GM23248 (cell line): Measurements from ENCODE around the gene MICAL2. TPM values are rescaled to one million over a fixed set of nuclear protein-coding genes. Genes with fewer than 3 reads are reported as not detected.

ENCODE experiments used
- DNase-seq: peaks from one replicate; pipeline ENCODE4 v3.0.0-alpha.2; 2015
- H2AFZ ChIP-seq: fragments of 200-600 bp; sonication (generic); 2 replicates; pipeline ENCODE4 v1.6.1; 2016; ENCODE audit warnings: antibody characterized with exemption
- H3F3A ChIP-seq: fragments of 200-600 bp; sonication (generic); 2 replicates; pipeline ENCODE4 v1.6.1; 2016; ENCODE audit warnings: mild to moderate bottlenecking, antibody characterized with exemption, mixed run types; ENCODE audit not compliant: insufficient read depth
- H3K27ac ChIP-seq: fragments of 200-600 bp; sonication (generic); 2 replicates; pipeline ENCODE4 v1.5.1; 2016; ENCODE audit warnings: mild to moderate bottlenecking
- H3K27me3 ChIP-seq: fragments of 200-600 bp; sonication (generic); replicated peaks from 2 replicates; pipeline ENCODE4 v1.6.1; 2016; ENCODE audit warnings: mild to moderate bottlenecking; ENCODE audit not compliant: insufficient read depth
- H3K36me3 ChIP-seq: fragments of 200-600 bp; sonication (generic); 2 replicates; pipeline ENCODE4 v1.6.1; 2016; ENCODE audit warnings: low read depth, mild to moderate bottlenecking
- H3K4me1 ChIP-seq: fragments of 200-600 bp; sonication (generic); 2 replicates; pipeline ENCODE4 v1.6.1; 2016; ENCODE audit warnings: mild to moderate bottlenecking; ENCODE audit not compliant: insufficient read depth
- H3K4me2 ChIP-seq: fragments of 200-600 bp; sonication (generic); one replicate; pipeline ENCODE4 v1.6.1; 2016; ENCODE audit warnings: mild to moderate bottlenecking; ENCODE audit not compliant: unreplicated experiment
- H3K4me3 ChIP-seq: fragments of 200-600 bp; sonication (generic); 2 replicates; pipeline ENCODE4 v1.5.1; 2016; ENCODE audit warnings: mild to moderate bottlenecking
- H3K79me2 ChIP-seq: fragments of 200-600 bp; sonication (generic); 2 replicates; pipeline ENCODE4 v1.6.1; 2016; ENCODE audit warnings: mild to moderate bottlenecking; ENCODE audit not compliant: insufficient read depth
- H3K9ac ChIP-seq: fragments of 200-600 bp; sonication (generic); 2 replicates; pipeline ENCODE4 v1.6.1; 2016; ENCODE audit warnings: mild to moderate bottlenecking
- H3K9me2 ChIP-seq: fragments of 200-600 bp; sonication (generic); 2 replicates; pipeline ENCODE4 v1.6.1; 2016; ENCODE audit warnings: mixed run types, mild to moderate bottlenecking, moderate library complexity; ENCODE audit not compliant: insufficient read depth
- H3K9me3 ChIP-seq: fragments of 200-600 bp; sonication (generic); one replicate; pipeline ENCODE4 v1.6.1; 2017; ENCODE audit warnings: low read depth
- H4K20me1 ChIP-seq: fragments of 200-600 bp; sonication (generic); 2 replicates; pipeline ENCODE4 v1.6.0; 2016; ENCODE audit not compliant: insufficient read depth
- EZH2 ChIP-seq: fragments of 200-600 bp; sonication (generic); IDR thresholded peaks from 2 replicates; pipeline ENCODE4 v1.6.1; 2018; ENCODE audit warnings: antibody characterized with exemption, mild to moderate bottlenecking; ENCODE audit not compliant: insufficient read depth, poor library complexity, severe bottlenecking
- EZH2phosphoT487 ChIP-seq: fragments of 200-600 bp; sonication (generic); IDR thresholded peaks from 2 replicates; pipeline ENCODE4 v1.6.1; 2018; ENCODE audit warnings: antibody characterized with exemption, moderate library complexity, mild to moderate bottlenecking, low read depth; ENCODE audit not compliant: insufficient read depth
- WGBS, 2 experiments: methylation state at CpG; one replicate each; pipeline ENCODE4 v1.1.6; 2015 to 2017; ENCODE audit warnings: low lambda C conversion rate in 2 of 2, low coverage in 1 of 2; ENCODE audit errors: missing lambda C conversion rate in 2 of 2; 5-methylcytosine and 5-hydroxymethylcytosine counted together
- in situ Hi-C: fragments of 300-500 bp; cut with MboI; formaldehyde crosslinking; loops from 2 replicates; pipeline ENCODE4 v1.15.0; 2020
- polyA plus RNA-seq: library from polyadenylated mRNA; unstranded; fragments of >200 nt; fragmentation: Nextera tagmentation; extraction: Ambion mirVana; gene quantifications from 2 replicates; pipeline ENCODE4 v1.2.1, GENCODE V29; 2016
- total RNA-seq: library from RNA; depleted of rRNA; stranded (reverse); fragments of >200 nt; shearing (Covaris generic); gene quantifications from 2 replicates; pipeline ENCODE4 v1.2.3, GENCODE V29; 2014

The MICAL2 gene
- total and polyA plus RNA-seq, 2 experiments from 2014 or later, result 83.3 to 158 TPM

GRCh38 chr11:12285811-12286222, 175.4 kb downstream of the MICAL2 start:
- 70 to 78% methylated on average over 6 of the region's 6 CpGs for WGBS, 2 experiments
- in situ Hi-C loops, result no loop called here
- Histone ChIP-seq H3K9me3 (no peaks in the 10 kb centered on the region), H3K27me3 (no peaks in the 10 kb centered on the region), H3K27ac (peak overlapping the region; percentile 100), H3K4me2 (peak overlapping the region; percentile 85), H3K4me3 (peak overlapping the region; percentile 57; the same call in 1 of the 2 replicates), H3K4me1 (peaks cover 74% of the 10 kb centered on the region), H2AFZ (no peak overlapping the region), H3K9me2 (no peaks in the 10 kb centered on the region), H3K79me2 (no peaks in the 10 kb centered on the region), H4K20me1 (no peaks in the 10 kb centered on the region), H3F3A (peaks cover 57% of the 10 kb centered on the region), H3K36me3 (no peaks in the 10 kb centered on the region), H3K9ac (peak overlapping the region; percentile 92)
- no peak for DNase-seq
- no peak for TF ChIP-seq EZH2
- no peak for TF ChIP-seq EZH2phosphoT487

- H3K9ac ChIP-seq, result peak overlapping the region; percentile 92
- no peaks in the 10 kb centered on the region for H3K36me3 ChIP-seq
- H3K27me3 ChIP-seq, result no peaks in the 10 kb centered on the region
- WGBS, 2 experiments, result 77% methylated on average over 6 of the region's 6 CpGs
- no peak for TF ChIP-seq EZH2phosphoT487
- TF ChIP-seq EZH2, result no peak
- in situ Hi-C loops, result no loop called here
- no peak for DNase-seq
- no peaks in the 10 kb centered on the region for H3K9me2 ChIP-seq
- no peaks in the 10 kb centered on the region for H4K20me1 ChIP-seq
- H2AFZ ChIP-seq, result no peak overlapping the region
- H3K9me3 ChIP-seq, result no peaks in the 10 kb centered on the region
- peak overlapping the region; percentile 85 for H3K4me2 ChIP-seq
- H3K4me3 ChIP-seq, result peak overlapping the region; percentile 61
- H3F3A ChIP-seq, result peaks cover 57% of the 10 kb centered on the region
- H3K27ac ChIP-seq, result peak overlapping the region; percentile 100
- no peaks in the 10 kb centered on the region for H3K79me2 ChIP-seq
- peaks cover 68% of the 10 kb centered on the region for H3K4me1 ChIP-seq
These were observed 176.2 kb downstream of the MICAL2 start for GRCh38 chr11:12286606-12287005.

GRCh38 chr11:12287009-12287373, 176.6 kb downstream of the MICAL2 start:
- Histone ChIP-seq H3K4me3 (peak overlapping the region; percentile 61), H3K9me2 (no peaks in the 10 kb centered on the region), H3K27ac (peak overlapping the region; percentile 100), H4K20me1 (no peaks in the 10 kb centered on the region), H3K9ac (peak overlapping the region; percentile 92), H3K4me2 (peak overlapping the region; percentile 85), H3K79me2 (no peaks in the 10 kb centered on the region), H2AFZ (no peak overlapping the region), H3K9me3 (no peaks in the 10 kb centered on the region), H3K36me3 (no peaks in the 10 kb centered on the region), H3K4me1 (peaks cover 65% of the 10 kb centered on the region), H3K27me3 (no peaks in the 10 kb centered on the region), H3F3A (peaks cover 56% of the 10 kb centered on the region)
- DNase-seq, result peak; percentile 95
- in situ Hi-C loops, result no loop called here
- 0% methylated on average over 2 of the region's 2 CpGs for WGBS, 2 experiments
- TF ChIP-seq EZH2phosphoT487, result no peak
- no peak for TF ChIP-seq EZH2

- H3K9me3 ChIP-seq, result no peaks in the 10 kb centered on the region
- H3K36me3 ChIP-seq, result no peaks in the 10 kb centered on the region
- H2AFZ ChIP-seq, result no peak overlapping the region
- in situ Hi-C loops, result no loop called here
- H3K79me2 ChIP-seq, result no peaks in the 10 kb centered on the region
- no peaks in the 10 kb centered on the region for H3K9me2 ChIP-seq
- 14 to 18% methylated on average over 12 to 13 of the region's 13 CpGs for WGBS, 2 experiments
- no peaks in the 10 kb centered on the region for H4K20me1 ChIP-seq
- DNase-seq, result peak; percentile 99
- peak overlapping the region; percentile 92 for H3K9ac ChIP-seq
- H3K27ac ChIP-seq, result peak overlapping the region; percentile 100
- peaks cover 51% of the 10 kb centered on the region for H3F3A ChIP-seq
- peaks cover 59% of the 10 kb centered on the region for H3K4me1 ChIP-seq
- peak overlapping the region; percentile 61 for H3K4me3 ChIP-seq
- H3K4me2 ChIP-seq, result peak overlapping the region; percentile 85
- H3K27me3 ChIP-seq, result no peaks in the 10 kb centered on the region
- TF ChIP-seq EZH2 (no peak), EZH2phosphoT487 (no peak)
These were observed 177.2 kb downstream of the MICAL2 start for GRCh38 chr11:12287374-12288211.
